Smooth muscle cell (in vitro differentiated cells): ENCODE data around the gene TMCC2. TPM values are rescaled to one million over a fixed set of nuclear protein-coding genes. Genes with fewer than 3 reads are reported as not detected.

Source experiments
- DNase-seq: peaks from one replicate; lab custom pipeline; 2025; ENCODE audit not compliant: unreplicated experiment; lab: John Stamatoyannopoulos, UW
- H2AFZ ChIP-seq: fragments of 200-600 bp; sonication (generic); 2 replicates; pipeline ENCODE4 v1.6.0; 2016; ENCODE audit warnings: antibody characterized with exemption, low read depth, mild to moderate bottlenecking
- H3F3A ChIP-seq: fragments of 200-600 bp; sonication (generic); 2 replicates; pipeline ENCODE4 v1.6.0; 2017; ENCODE audit warnings: antibody characterized with exemption, low read depth
- H3K27ac ChIP-seq: fragments of 200-600 bp; sonication (generic); 2 replicates; pipeline ENCODE4 v1.5.1; 2016; ENCODE audit warnings: low read depth, mild to moderate bottlenecking
- H3K27me3 ChIP-seq: fragments of 200-600 bp; sonication (generic); 2 replicates; pipeline ENCODE4 v1.6.1; 2016; ENCODE audit warnings: low read depth, mild to moderate bottlenecking
- H3K36me3 ChIP-seq: fragments of 200-600 bp; sonication (generic); 2 replicates; pipeline ENCODE4 v1.5.1; 2016; ENCODE audit warnings: low read depth
- H3K4me1 ChIP-seq: fragments of 200-600 bp; sonication (generic); 2 replicates; pipeline ENCODE4 v1.5.1; 2016; ENCODE audit warnings: low read depth
- H3K4me2 ChIP-seq: fragments of 200-600 bp; sonication (generic); 2 replicates; pipeline ENCODE4 v1.6.0; 2016; ENCODE audit warnings: mild to moderate bottlenecking
- H3K4me3 ChIP-seq: fragments of 200-600 bp; sonication (generic); 2 replicates; pipeline ENCODE4 v1.5.1; 2016; ENCODE audit warnings: mild to moderate bottlenecking
- H3K79me2 ChIP-seq: fragments of 200-600 bp; sonication (generic); 2 replicates; pipeline ENCODE4 v1.6.0; 2016; ENCODE audit warnings: low read depth, mild to moderate bottlenecking
- H3K9ac ChIP-seq: fragments of 200-600 bp; sonication (generic); 2 replicates; pipeline ENCODE4 v1.6.0; 2016; ENCODE audit warnings: low read depth
- H3K9me3 ChIP-seq: fragments of 200-600 bp; sonication (generic); replicated peaks from 2 replicates; pipeline ENCODE4 v1.5.1; 2016; ENCODE audit warnings: low read depth
- H4K20me1 ChIP-seq: fragments of 200-600 bp; sonication (generic); 2 replicates; pipeline ENCODE4 v1.6.0; 2016; ENCODE audit warnings: low read depth
- WGBS: methylation state at CpG from one replicate; pipeline ENCODE4 v1.1.7; 2016; ENCODE audit warnings: low lambda C conversion rate; 5-methylcytosine and 5-hydroxymethylcytosine counted together
- polyA plus RNA-seq: library from polyadenylated mRNA; unstranded; fragments of >200 nt; fragmentation: Nextera tagmentation; extraction: Ambion mirVana; gene quantifications from 2 replicates; pipeline ENCODE4 v1.2.1, GENCODE V29; 2016
- total RNA-seq: library from RNA; depleted of rRNA; stranded (reverse); fragments of >200 nt; gene quantifications from 2 replicates; pipeline ENCODE4 v1.2.3, GENCODE V29; 2014
- TF ChIP-seq, protein P1 (sequence below): fragments of 200-600 bp; sonication (generic); IDR thresholded peaks from 2 replicates; pipeline ENCODE4 v1.5.1; 2017; ENCODE audit warnings: borderline replicate concordance, mild to moderate bottlenecking, antibody characterized with exemption; ENCODE audit not compliant: insufficient read depth, poor library complexity, severe bottlenecking

The TMCC2 gene
- total and polyA plus RNA-seq, 2 experiments from 2014 or later, result 3.3 to 5.6 TPM

DNA sequence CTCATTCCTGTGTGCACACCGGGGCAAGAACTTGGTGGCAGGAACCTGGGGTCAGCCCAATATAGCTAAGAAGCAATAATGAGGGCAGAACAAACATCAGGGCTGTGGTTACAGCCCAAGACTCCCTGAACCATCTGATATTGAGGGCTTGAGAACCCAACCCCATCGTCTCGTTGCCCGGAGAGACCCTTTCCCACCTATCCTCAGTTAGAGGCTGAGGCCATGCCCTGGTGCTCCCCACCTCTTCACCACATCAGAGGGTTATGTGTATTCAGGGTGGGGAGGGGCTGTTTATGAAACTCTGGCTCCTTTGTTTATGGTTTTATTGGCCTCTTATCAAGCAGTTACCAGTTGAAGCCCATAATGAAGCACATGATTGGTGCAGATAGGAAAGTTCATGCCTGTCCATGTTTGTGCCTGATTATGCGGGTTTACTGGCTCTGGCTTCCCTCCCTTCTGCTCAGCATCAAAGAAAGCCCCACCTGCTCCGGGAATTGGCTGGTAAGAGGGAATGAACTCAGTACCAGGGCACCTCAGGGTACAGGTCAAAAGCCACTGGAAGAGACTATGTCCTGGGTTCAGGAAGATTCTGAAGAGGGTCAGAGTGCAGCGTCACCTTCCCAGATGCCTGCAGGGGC lies 79.3 kb downstream of the TMCC2 start:
- no peaks in the 10 kb centered on the region for H3F3A ChIP-seq
- H3K4me1 ChIP-seq, result peaks cover 24% of the 10 kb centered on the region
- H2AFZ ChIP-seq, result no peak overlapping the region
- no peak for DNase-seq
- H4K20me1 ChIP-seq, result peaks cover 15% of the 10 kb centered on the region
- no peak overlapping the region for H3K4me2 ChIP-seq
- no peak overlapping the region for H3K4me3 ChIP-seq
- no peaks in the 10 kb centered on the region for H3K27me3 ChIP-seq
- H3K27ac ChIP-seq, result no peak overlapping the region
- H3K9ac ChIP-seq, result no peak overlapping the region
- no peaks in the 10 kb centered on the region for H3K9me3 ChIP-seq
- TF ChIP-seq, protein P1, sequence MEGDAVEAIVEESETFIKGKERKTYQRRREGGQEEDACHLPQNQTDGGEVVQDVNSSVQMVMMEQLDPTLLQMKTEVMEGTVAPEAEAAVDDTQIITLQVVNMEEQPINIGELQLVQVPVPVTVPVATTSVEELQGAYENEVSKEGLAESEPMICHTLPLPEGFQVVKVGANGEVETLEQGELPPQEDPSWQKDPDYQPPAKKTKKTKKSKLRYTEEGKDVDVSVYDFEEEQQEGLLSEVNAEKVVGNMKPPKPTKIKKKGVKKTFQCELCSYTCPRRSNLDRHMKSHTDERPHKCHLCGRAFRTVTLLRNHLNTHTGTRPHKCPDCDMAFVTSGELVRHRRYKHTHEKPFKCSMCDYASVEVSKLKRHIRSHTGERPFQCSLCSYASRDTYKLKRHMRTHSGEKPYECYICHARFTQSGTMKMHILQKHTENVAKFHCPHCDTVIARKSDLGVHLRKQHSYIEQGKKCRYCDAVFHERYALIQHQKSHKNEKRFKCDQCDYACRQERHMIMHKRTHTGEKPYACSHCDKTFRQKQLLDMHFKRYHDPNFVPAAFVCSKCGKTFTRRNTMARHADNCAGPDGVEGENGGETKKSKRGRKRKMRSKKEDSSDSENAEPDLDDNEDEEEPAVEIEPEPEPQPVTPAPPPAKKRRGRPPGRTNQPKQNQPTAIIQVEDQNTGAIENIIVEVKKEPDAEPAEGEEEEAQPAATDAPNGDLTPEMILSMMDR, result no peak
- WGBS, result 94% methylated on average over 7 of the region's 7 CpGs
- H3K79me2 ChIP-seq, result peaks cover 16% of the 10 kb centered on the region
- H3K36me3 ChIP-seq, result peaks cover 5% of the 10 kb centered on the region

DNA sequence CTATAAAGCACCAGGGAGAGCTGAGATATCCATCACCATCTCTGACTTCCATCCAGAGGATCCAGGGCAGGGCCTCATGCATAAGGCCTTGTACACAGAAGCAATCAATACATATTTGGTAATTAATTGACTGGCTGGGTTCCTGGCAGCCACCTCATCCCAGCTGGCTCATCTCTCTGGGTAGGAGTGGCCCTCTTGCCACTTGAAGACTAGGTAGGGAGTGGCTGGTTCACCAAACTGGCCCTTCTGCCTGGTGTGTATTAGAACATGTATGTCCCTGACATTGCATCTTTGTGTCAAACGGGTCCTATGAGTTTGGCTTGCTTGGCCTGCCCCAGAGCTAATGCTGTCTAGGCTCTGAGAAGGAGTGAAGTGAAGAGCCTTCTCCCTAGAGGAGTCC lies 82.0 kb downstream of the TMCC2 start:
- 88% methylated on average over 1 of the region's 1 CpG for whole genome bisulfite sequencing
- H3K27ac ChIP-seq, result no peak overlapping the region
- no peak overlapping the region for H3K4me3 ChIP-seq
- peaks cover 35% of the 10 kb centered on the region for H3K4me1 ChIP-seq
- TF ChIP-seq, protein P1, result no peak
- no peaks in the 10 kb centered on the region for H3K9me3 ChIP-seq
- H2AFZ ChIP-seq, result no peak overlapping the region
- peaks cover 43% of the 10 kb centered on the region for H3K79me2 ChIP-seq
- no peak overlapping the region for H3K9ac ChIP-seq
- H3K4me2 ChIP-seq, result no peak overlapping the region
- H3F3A ChIP-seq, result no peaks in the 10 kb centered on the region
- peaks cover 5% of the 10 kb centered on the region for H3K36me3 ChIP-seq
- DNase-seq, result no peak
- no peaks in the 10 kb centered on the region for H3K27me3 ChIP-seq
- peaks cover 28% of the 10 kb centered on the region for H4K20me1 ChIP-seq

DNA sequence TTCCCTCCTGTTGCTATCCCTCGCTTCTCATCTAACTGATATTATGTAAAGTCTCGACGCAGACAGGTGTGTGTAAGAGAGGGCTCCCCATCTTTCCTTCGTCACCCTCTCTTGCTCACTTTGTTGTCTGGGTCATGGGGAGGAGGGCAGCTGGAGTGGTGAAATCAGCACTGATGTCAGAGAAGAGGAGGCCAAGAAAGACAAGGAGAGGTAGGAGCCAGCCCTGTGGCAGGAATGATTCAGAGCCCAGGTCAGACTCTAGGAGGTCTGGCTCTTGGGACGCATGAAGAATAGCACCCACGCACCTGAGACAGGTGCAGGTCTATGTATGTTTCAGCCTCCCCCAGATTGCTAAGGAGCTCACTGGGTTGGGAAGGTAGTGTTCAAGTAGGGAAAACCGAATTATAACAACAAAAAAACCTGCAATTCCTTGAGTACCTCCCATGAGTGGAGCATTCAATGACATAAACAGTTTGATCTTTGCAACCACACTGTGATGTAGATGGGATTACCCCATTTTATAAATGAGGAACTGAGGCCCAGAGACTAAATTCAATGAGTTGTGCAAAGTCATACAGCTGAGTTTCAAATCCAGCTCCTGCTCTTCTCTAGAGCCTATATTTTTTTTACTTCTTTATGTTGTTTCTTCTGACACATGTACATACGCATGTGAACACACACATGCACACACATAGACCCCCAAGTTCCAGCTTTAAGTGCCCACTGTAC lies 83.4 kb downstream of the TMCC2 start:
- Histone ChIP-seq H3K9ac (no peak overlapping the region), H2AFZ (no peak overlapping the region), H3K27me3 (no peaks in the 10 kb centered on the region), H3K9me3 (no peaks in the 10 kb centered on the region), H3K4me3 (no peak overlapping the region), H3K79me2 (peaks cover 57% of the 10 kb centered on the region), H3K4me2 (no peak overlapping the region), H3K4me1 (peaks cover 49% of the 10 kb centered on the region), H4K20me1 (peaks cover 40% of the 10 kb centered on the region), H3K27ac (peak overlapping the region; percentile 4), H3F3A (no peaks in the 10 kb centered on the region), H3K36me3 (peaks cover 5% of the 10 kb centered on the region)
- DNase-seq, result no peak
- WGBS, result 93% methylated on average over 8 of the region's 8 CpGs
- TF ChIP-seq, protein P1, result no peak
